RPMI8226 (cell line): ENCODE data around the gene FGD5.

Experiments used
- DNase-seq: peaks from one replicate; pipeline ENCODE4 v3.0.0-alpha.2; 2015

FGD5 gene

DNA sequence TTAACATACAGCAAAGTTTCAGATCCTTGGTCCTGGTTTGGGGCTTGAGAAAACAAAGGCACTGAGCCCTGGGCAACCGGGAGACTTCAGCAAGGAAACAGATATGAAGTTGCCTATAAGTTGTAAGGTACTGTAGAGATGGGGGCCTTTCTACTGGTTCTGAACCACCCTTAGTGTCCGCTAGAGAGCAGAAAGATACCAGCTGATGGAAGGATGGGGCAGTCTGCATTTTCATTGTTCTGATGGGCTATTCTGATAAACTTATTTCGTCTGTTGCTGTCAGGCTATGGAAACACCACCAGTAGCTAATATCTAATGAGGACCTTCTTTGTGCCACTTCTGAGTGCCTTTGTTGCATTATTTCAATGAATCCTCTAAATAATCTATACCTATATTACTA lies 38.7 kb downstream of the FGD5 start:
- DNase-seq, result peak; percentile 60

DNA sequence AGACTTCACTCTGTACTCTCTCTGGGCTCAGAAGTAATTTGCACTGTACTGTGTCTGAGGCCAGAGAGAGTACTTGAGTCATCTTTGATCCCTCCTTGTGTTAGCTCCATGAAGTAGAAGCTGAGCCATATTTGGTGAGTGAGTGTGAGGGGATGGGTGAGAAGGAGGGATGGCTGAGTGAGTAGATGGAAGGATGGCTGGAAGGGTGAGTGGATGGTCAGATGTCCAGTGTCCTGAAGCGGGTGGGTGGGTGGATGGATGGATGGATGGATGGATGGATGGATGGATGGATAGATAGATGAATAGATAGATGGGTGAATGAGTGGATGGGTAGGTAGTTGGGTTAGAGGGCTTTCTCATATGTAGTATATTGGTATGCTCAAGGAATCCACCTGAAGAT lies 39.3 kb downstream of the FGD5 start:
- no peak for DNase-seq

DNA sequence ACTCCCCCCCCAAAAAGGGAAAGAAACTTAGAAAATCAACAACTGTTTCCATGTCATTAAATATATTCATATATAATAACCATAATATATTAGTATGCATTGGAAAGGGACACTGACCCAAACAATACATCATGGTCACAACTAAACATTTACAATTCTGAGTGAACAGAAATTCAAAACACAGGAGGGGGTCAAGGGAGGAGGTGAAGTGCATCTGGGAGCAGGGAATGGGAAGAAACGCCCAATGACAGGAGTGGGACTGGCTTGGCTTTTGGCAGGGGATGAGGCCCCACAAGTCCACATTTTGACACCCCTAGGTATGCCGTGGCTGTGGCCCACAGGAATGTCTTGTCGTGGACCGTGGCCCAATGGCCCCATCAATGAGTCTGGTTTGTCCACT lies 41.1 kb downstream of the FGD5 start:
- DNase-seq, result no peak

DNA sequence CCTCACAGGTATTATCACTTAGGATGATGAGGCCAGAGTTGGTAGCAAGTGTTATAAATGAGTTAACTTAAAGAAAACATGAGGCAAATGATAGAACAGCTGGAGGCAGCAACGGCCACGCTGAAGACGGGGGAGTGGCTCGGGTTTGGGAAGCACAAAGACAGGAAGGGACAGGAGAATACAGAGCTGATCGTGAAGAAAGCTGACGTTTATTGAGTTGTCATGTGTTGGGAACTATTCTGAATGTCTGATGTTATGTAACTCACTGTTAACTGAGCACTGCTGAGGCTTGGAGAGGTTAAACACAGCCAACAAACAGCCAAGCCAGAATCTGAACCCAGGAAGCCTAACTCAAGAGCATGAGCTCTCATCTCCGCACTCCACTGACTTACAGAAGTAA lies 42.3 kb downstream of the FGD5 start:
- DNase-seq, result no peak

DNA sequence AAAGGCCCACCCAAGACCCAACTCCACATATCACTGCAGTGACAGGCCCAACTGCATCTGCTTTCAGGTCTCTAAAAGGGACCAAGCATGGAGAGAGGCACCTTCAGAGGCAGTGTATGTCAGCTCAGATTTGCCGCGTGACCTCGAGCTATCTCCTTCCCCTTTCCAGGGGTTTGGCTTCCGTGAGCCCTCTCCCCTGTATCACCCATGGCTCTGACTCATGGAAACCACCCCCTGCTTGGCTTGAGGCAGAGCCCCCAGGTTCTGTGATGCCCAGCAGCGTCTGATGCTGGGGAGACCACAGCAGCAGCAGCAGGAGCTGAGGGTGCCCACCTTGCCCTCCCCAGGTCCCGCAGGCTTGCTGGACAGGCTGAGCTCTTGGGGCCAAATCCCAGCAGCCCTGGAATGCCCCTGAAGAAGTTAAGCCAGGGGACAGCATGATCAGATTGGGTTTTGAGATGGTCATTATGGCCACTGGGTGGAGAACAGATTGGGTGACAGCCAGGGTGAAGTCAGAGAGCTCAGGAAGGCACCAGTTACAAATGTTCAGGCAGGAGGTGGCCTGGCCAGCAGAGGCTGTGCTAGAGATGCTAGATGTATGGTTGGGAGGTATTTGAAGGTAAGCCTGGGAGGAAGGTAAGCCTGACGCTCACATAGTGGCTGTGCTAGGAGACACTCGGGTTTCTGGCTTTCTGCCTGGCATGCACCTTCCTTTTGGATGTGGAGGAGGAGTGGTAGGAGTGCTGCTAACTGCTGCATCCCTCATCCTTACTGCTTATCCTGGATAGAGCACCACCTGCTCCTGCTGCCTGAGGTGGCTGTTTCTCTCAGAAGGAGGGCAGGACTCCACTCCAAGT lies 42.9 kb downstream of the FGD5 start:
- peak; percentile 38 for DNase-seq

DNA sequence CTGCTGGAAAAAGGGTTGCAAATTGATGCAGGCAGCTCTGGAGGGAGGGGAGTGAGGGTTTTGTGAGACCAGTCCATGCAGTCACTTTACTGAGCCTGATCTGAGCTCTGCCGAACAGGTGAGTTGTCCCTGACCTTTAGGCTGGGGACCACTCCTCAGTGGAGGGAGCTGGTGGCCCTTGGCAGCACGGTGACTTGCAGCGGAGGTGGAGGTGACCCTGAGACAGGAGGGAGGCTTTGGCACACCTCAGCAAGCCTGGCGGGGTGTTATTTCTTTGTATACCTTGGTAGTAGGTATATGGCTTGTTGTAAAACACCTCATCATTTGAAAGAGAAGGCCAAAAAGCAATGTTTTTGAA lies 43.5 kb downstream of the FGD5 start:
- DNase-seq, result no peak

DNA sequence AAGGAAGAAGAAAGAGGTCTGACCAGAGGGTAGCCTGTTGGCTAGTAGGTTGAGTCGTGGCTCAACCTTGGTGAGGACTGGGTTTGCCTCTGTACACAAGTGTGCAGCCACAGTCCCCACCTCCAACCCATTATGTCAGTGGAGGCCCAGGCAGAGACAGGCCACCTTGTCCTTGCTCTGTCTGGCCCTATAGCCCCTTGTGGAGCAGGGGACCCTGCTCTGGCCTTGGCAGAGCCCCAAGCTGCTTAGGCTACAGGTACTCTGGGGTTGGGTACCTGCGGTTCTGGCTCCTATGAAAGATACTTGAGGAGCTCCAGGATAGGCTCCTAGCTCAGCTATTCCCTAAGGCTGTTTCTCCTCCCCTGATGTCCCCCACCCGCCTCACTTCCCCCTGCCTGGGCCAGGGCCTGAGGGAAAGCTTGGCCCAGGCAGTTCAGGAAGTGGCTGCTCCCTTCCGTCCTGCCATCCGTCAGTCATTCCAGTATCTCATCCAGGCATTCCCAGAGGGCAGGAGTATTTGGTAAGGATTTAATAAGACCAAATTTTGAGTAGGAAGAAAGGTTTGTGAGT lies 44.0 kb downstream of the FGD5 start:
- no peak for DNase-seq

DNA sequence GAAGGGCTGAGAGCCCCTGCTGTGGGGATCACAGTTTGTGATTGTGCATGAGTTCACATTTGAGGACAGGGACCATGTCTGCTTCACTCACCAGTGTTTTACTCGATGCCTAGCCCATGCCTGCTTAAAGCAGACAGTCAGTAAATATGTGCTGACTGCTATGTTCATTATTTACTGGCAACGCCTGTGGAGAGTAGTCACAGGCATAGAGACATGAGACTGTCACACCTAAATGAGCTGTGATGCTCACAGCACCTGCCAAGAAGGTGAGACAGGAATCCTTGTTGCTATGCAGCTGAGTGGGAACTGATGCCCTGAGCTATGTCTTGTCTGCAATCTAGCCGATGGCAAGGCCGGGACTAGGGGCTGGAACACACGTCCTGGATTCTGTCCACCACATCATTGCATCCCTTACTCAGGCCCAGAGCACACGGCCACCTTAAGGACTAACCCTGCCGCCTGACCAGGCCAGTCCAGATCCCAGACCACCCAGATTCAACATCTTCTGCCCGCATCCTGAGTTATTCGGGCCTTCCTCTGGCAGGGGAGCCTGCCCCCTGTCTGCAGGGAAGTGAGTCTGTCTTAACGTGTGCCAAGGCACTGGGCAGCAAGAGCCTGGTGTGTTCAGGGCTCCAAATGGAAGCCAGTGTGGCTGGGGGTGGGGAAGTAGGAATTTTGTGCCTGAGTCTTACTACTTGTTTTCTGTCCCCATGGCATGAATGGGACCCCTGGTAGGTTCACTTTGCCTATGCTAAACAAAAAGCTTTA lies 44.8 kb downstream of the FGD5 start:
- no peak for DNase-seq

DNA sequence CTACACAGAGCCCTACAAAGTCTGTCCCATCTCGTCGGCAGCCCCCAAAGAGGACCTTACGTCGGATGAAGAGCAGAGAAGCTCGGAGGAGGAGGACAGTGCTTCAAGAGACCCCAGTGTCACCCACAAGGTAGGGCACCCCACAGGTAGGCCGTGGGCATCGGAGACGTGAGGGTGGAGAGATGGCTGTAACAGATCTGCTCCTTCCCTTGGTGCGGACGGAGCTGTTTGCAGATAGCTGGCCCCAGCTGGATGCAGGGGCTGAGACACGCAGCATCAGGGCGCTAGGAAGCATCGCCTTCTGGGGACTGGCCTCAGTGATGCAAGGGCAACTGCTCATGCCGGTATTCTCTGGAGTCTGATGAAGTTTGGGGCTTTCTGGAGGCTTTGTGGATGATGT lies 45.4 kb downstream of the FGD5 start:
- no peak for DNase-seq

DNA sequence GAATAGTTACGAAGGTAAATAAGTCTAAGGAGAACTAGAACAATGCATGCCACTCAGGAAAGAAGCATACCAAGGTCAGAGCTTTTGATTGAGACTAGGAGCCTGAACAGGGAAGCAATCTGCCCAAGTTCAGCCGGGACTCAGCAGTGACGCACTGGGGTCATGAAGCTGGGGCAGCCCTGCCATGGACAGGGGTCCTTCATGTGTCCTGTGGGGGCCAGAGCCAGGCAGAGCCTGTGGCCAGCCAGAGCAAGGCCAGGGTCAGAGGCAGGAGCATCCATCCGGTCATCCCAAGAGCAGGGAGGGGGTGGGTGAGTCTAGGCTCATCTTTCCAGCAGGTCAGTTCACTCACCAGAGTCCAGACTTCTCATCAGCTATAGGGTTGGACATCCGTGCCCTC lies 47.9 kb downstream of the FGD5 start:
- DNase-seq, result no peak

DNA sequence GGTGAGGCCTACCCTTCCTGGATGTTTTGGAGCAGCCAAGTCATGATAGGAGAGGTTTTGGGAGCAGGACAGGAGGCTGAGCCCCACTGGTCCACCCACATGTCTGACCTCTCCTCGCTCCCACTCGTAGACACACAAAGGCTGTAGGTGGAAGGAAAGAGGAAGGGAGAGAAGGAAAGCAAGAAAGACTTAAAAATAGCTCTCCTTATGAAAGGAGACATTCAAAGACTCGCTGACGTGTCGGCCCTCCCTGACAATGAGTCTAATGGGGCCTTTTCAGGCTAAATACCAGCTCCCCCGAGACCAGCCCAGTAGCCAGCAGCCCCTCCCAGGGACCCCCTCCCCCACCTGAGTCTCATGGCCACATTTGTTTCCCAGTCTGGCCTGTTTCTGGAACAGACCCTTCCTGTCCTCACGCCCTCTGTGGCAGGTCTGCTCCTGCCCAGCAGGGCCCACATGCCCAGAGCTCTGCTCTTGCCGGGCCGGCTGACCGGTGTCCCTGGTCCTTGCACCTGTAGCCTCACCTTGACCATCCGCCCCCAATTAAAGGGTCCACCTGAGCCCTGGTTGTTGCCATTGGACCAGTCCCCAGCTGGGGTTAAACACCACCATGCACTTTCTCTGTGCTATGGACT lies 49.3 kb downstream of the FGD5 start:
- DNase-seq, result peak; percentile 33

DNA sequence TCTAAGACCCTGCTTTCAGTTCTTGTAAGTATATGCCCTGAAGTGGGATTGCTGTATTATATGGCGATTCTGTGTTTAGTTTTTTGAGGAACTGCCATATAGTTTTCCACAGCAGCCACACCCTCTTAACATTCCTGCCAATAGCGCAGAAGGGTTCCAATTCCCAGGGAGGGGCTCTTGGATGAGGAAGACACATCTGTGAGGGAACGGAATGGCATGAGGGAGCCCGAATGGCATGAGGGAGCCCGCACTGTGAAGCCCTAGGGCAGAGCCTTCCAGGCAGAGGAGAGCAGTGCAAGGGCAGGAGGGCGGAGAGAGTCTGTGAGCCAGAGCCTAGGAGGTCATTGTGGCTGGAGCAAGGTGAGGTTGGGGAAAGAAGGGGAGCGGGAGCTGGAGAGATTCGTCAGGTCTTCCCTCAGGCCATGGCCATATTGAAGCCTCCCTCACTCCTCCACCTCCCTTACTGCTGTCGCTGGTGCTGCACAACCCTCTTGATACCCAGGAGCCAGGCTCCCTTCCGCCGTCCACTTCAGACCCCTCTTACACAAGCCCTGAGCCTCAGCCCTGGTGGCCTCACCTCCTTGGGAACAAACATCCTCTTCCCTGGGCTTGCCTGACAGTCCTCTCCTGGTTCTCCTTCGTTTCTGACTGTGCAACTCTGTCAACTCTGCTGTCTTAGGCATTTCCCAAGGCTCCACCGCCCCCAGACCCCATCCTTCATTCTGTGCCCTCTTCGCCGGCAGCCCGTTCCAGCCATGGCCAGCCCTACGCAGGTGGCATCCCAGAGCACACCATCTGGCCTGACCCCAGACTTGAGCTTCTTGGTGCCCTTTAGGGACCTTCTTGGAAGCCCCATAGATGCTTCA lies 51.4 kb downstream of the FGD5 start:
- no peak for DNase-seq

DNA sequence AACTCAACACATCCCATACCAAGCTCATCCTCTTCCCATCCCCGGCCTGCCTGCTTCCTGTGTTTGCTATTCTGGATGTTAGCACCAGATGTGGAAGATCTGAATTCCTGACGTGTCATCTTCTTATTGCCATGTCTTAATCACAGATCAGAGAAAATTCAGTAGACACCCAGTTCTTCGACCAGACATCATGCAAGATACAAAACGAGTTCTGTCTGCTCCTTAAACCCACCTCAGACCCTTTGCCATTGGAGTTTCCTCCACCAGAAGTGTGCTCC lies 52.0 kb downstream of the FGD5 start:
- DNase-seq, result no peak

DNA sequence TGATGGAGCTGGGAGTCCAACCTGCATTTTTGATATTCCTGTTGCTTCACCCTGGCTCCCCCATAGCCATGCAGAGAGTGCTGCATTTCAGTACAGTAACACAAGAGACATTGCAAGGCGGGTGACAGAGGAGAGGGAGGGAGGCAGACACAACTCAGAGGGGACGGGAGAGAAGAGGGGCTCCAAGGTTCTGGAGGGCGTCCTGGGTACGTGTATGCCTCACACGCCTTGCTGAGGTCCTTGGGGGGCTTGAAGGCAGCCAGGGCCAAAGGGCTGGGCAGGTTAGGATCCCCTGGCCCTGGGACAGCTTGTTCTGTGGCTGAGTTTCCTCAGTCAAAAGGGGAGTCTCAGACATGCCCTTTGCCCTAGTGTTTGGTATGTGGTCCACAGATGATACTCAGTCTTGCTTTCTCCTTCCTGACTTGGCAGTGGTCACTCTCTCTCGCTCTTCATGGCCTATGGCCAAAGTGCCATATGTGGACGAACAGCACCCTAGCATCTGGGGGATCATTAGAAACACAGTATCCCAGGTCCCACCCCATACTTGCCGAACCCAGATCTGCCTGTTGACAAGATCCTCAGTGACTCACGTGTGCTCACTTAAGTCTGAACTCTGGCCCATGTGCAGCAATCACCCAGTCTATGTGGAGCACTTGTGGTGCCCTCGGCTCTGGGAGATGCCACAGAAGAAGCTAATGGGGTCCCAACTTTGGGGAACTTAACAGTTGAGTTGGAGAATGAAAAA lies 52.9 kb downstream of the FGD5 start:
- no peak for DNase-seq

DNA sequence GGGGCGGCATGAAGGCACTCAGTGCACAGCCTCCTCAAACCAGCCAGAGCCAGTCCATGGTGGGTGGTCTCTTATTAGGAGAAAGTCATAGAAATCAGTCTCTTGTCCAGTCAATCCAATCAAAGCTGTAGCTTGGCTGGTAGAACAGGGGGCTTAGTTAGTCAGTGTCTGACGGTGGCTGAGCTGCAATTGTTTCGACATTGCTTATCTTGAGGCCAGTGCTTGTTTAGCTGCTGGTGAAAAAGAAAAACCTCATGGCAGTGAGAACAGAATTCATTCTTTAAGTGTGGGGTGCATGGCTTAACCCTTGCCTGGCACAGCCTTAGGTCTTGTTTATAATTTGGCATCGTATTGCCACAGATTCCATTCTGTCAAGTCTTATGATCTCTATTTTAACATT lies 53.9 kb downstream of the FGD5 start:
- DNase-seq, result no peak

DNA sequence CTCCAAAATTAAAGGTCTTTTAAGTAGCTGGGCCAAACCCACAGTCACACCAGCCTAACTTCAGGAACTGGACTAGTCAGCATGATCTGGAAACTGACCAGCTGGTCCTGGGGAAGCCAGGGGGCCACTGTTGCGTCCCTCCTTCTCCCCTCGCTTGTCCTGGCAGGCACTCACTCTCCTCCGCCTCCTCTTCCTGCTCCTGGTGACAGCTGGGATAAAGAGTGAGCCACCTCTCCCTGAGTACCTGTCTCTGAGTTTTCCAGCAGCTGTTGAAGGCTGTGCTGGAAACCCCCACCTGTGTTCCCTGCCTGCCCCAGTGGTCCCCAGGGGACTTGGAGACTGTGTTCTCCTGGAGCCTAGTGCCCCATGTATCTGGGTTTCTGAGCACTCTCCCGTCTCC lies 56.0 kb downstream of the FGD5 start:
- DNase-seq, result no peak

DNA sequence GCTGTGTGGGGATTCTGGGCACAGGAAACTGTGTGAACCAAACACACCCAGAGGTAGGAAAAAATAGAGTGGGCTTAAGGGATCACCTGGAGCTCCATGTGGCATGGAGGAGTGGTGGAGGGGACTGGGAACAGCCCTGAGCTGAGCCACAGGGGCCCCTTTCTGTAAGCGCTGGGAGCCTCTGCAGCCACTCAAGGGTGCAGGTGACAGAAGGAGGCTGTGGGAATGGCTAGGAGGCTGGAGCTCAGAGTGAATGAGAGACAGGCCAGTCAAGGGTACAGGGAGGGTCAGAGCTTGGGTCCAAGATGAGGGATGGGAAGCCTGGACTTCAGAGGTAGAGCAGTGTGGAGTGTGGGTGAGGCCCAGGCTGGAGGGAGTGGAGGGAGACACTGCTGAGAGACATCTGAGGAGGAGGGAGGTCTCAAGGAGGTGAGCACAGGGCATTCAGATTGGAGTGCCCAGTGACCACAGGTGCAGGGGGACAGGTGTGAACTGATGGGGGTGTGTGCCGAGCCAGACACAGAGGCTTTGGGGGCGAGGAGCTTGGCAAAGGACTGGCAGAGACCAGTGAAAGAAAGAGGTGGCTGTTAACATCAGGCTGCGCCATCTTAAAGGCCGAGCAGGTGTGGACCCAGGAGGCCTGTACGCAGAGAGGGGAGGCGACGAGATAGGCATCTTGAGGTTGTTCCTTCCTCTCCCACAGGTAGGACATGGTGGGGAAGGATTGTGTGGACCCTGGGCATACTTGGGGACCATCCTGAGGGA lies 56.8 kb downstream of the FGD5 start:
- no peak for DNase-seq

DNA sequence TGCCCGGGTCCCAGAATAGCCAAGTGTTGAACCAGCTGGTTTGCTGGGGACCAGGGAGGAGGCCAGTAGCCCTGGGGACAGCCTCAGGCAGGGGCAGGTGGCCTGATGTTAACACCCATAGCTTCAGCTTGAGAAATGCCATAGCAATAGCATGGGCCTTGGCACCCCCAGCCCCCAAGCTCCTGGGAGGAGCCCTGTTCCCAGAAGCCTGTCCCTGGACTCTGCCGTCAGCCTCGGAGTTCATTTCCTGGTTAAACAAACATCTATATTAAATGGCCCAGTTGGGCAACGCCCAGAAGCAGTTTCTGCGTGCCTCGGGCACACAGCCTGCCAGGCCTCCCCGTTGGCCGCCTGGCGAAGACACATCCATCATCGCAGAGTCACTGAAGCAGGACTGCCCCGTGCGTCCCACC lies 58.2 kb downstream of the FGD5 start:
- DNase-seq, result no peak

DNA sequence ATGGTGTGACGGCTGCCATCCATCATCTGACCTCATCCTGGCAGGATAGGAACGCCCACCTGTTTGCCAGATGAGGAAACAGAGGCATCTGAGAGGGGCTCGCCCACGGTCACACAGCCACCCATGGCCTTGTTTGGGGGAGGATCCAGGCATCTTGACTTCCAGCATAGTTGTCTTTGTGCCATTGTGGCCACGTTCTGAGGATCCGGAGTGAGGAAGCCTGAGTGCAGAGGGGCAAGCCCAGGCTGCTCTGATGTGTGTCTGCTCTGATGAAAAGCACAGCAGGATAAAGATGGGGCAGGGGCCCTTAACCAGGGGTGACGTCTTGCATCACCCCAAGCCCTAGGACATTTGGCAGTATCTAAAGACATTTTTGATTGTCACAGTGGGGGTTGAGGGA lies 58.7 kb downstream of the FGD5 start:
- no peak for DNase-seq

DNA sequence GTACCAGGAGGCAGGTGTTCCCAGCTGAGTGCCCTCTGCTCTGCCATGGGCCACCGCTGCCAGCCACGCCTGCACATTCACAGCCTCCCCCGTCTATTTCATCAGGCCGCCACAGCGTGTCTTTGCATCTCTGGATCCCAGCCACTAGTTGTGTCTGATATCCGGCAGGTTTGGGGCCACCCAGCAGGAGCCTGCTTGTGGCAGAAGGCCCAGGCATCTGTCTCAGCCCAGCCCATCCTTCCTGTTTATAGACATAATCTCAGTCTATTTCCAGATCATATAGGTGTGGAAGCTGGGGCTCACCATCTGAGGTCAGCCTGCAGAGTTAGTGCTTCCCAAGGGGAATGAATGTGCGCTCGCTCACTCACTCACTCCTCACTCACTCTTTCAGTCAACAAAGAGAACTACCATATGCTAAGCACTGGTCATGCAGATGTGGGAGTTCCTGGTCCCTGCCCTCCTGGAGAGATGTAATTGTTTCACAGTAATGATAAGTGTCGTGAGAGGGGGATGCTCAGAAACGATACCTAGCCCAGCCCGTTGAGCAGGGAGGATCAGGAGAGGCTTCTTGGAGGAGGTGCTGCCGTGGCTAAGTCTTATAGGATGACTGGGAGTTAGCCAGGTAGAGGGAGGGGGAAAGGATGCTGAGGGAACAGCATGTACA lies 60.6 kb downstream of the FGD5 start:
- peak; percentile 93 for DNase-seq
